AG04449 (cell line): ENCODE measurements around the gene STN1.

Experiments used
- CTCF ChIA-PET: fragments of 350-600 bp; formaldehyde crosslinking; extraction: SDS; loops from one replicate; lab custom pipeline; 2021; ENCODE audit warnings: antibody characterized with exemption; lab: Yijun Ruan, JAX
- POLR2A ChIA-PET: fragments of 400-600, 350-600 bp; formaldehyde crosslinking; extraction: SDS; loops from one replicate; lab custom pipeline; 2020; ENCODE audit warnings: antibody characterized with exemption, inconsistent platforms; lab: Yijun Ruan, JAX
- DNase-seq: peaks from one replicate; pipeline ENCODE4 v3.0.0-alpha.2; 2010; ENCODE audit warnings: low read depth, low spot score
- H3K4me3 ChIP-seq: 2 replicates; pipeline ENCODE4 v1.5.1; 2011; ENCODE audit warnings: low read depth, mild to moderate bottlenecking, control low read depth, low read length
- TF ChIP-seq, protein P1 (sequence below): IDR thresholded peaks from one replicate; pipeline ENCODE4 v1.5.1; 2011; ENCODE audit warnings: mild to moderate bottlenecking, moderate library complexity, low read length, control low read depth, inconsistent platforms; ENCODE audit not compliant: insufficient read depth; ENCODE audit errors: missing control alignments

STN1 gene

DNA sequence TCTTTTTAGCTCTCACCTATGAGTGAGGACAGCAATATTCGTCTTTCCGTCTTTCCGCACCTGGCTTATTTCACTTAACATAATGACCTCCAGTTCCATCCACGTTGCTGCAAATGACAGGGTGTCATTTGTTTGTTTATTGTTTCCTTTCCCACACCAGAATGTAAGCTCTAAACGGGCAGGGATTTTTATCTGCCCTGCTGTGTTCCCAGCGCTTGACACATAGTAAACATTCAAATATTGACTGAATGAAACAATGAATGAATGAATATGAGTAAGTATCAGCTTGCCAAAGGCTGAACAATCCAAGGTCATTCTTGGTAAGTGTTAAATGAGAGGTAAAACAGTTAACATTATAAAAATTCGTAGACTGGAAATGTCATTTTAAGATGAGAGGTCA, 75.4 kb downstream of the STN1 start:
- H3K4me3 ChIP-seq: no peak overlapping the region
- ChIA-PET CTCF (interaction anchor here (0.7 to 1.7 kb wide), 5 partner anchors 9 to 130 kb away, joined by 3 to 6 read pairs (median 5); no protein-coding TSS in a partner anchor), POLR2A (no interaction called here)
- DNase-seq: no peak
- TF ChIP-seq, protein P1, sequence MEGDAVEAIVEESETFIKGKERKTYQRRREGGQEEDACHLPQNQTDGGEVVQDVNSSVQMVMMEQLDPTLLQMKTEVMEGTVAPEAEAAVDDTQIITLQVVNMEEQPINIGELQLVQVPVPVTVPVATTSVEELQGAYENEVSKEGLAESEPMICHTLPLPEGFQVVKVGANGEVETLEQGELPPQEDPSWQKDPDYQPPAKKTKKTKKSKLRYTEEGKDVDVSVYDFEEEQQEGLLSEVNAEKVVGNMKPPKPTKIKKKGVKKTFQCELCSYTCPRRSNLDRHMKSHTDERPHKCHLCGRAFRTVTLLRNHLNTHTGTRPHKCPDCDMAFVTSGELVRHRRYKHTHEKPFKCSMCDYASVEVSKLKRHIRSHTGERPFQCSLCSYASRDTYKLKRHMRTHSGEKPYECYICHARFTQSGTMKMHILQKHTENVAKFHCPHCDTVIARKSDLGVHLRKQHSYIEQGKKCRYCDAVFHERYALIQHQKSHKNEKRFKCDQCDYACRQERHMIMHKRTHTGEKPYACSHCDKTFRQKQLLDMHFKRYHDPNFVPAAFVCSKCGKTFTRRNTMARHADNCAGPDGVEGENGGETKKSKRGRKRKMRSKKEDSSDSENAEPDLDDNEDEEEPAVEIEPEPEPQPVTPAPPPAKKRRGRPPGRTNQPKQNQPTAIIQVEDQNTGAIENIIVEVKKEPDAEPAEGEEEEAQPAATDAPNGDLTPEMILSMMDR: no peak

DNA sequence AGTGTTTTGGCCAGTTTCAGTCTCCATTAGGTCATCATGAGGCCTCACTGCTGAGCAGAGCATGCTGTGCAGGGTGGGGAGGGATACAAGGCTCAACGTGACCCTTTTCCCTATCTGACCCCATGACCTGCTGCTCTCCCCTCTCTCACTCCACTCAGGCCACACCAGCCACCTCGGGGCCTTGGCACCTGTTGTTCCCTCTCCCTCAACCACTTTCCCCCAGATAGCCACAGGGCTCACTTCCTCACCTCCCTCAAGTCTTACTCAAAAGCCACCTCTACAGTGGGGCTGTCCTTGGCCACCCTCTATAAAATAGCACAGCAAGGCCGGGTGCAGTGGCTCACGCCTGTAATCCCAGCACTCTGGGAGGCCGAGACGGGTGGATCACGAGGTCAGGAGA, 76.5 kb downstream of the STN1 start:
- CTCF ChIA-PET: no interaction called here
- no peak overlapping the region for H3K4me3 ChIP-seq
- POLR2A ChIA-PET: no interaction called here
- TF ChIP-seq, protein P1: no peak
- DNase-seq: no peak

DNA sequence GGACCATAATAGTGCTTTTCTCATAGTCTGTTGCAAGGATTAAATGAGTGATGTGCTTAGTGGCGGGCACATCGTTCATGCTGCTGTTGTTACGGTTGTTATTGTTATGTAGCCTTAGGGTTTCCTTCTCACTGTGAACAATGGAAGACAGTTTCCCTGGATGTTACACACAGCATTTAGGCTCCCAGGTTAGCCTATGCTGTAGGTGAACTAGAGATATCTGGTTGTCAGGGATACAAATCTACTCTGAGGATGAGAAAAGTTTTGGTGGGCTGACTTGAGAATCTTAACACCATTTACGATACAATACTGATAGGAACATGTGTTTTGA, 77.3 kb downstream of the STN1 start:
- TF ChIP-seq, protein P1: no peak
- ChIA-PET CTCF (no interaction called here), POLR2A (no interaction called here)
- DNase-seq: no peak
- no peak overlapping the region for H3K4me3 ChIP-seq

DNA sequence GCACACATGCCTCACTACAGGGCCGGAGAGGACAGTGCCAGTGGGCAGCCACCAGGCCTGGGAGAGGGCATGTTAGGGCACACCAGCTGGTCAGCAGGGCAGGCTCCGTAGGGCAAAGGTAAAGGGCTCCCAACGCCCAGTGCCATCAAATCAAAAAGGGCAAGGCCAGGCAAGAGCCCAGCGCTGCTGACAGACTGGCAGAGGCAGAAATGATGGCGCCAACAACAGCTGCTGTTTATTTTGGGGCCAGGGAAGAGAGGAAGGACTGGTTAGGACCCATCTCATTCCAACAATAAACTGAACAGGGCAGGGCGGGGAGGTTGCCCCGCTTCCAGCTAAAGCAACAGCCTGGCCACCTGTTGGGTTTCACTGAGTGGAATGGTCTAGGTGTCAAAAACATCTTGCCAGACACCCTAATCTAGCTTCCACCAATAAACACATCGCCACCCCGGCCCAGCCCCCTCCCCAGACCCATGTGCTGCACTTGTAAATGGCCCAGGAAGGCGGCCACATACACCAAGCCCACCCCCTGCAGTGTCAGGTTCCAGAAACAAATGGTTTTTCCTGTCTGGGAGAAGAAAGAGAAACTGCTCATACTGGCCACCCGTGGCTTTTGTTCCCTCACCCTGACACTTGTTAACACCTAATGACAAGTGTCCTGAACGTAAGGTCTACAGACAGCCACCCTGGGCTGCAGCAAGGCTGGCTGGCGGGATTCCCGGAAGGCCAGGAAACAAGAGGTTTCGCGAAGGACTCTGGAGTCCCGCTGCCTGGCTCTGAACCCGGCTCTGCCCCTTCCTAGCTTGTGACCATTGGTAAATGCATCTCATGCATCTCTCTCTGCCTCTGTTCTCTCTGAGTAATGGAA, 77.9 kb downstream of the STN1 start:
- DNase-seq: no peak
- ChIA-PET POLR2A (no interaction called here), CTCF (interaction anchor here (1.1 to 2.2 kb wide), 4 partner anchors 12 to 128 kb away, joined by 3 to 6 read pairs (median 4); no protein-coding TSS in a partner anchor)
- TF ChIP-seq, protein P1: no peak
- H3K4me3 ChIP-seq: no peak overlapping the region

DNA sequence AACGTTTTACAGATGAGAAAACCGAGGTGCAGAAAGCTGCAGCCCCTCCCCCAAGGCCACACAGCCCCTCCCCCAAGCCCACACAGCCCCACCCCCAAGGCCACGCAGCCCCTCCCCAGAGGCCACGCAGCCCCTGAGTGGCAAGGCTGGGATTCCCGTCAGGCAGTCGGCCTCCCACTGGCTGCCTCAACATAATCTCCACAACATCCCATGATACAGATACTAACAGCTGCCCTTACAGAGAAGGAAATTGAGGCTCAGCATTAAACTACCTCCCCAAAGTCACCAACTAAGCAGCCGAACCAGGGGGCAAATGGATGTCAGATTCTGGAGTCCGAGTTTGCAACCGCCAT, 78.5 kb downstream of the STN1 start:
- CTCF ChIA-PET: interaction anchor here (1.1 to 2.2 kb wide), 4 partner anchors 11 to 127 kb away, joined by 3 to 6 read pairs (median 4); no protein-coding TSS in a partner anchor
- no peak overlapping the region for H3K4me3 ChIP-seq
- TF ChIP-seq, protein P1: no peak
- no peak for DNase-seq
- POLR2A ChIA-PET: no interaction called here

DNA sequence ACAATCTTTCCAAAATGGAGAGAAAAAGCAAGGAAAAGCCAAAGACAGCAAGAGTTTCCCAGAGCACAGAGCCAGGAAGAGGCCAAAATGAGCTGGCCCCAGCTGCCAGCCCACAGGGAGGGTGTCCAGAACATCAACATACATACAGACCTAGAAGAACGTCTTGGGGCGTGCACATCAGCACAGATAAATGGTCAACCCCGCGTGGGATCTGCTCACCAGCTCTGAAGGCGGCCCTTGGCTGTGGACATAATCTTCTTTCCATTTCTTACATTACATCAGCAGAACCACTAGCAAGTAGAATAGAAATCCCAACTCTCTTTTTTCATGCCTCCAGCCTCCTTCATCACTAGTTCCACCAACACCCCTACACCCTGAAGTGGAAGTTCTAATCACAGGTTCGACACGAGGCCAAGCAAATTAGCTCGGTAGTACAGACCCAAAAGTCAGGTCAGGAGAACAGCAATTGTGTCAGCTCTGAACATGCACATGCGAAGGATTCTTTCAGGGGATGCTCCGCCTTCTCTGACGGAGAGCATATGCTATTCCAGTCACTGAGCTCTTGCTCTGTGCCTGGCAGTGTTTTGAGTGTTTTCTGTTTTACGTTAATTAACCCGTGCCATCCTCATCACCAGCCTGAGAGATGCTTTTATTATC, 79.0 kb downstream of the STN1 start:
- no peak for DNase-seq
- ChIA-PET CTCF (interaction anchor here (1.0 to 2.2 kb wide), 5 partner anchors 11 to 127 kb away, joined by 3 to 6 read pairs (median 4); no protein-coding TSS in a partner anchor), POLR2A (no interaction called here)
- no peak overlapping the region for H3K4me3 ChIP-seq
- TF ChIP-seq, protein P1: no peak
